ENCODE results near the gene AFF3.

The AFF3 gene

GRCh38 chr2:100041946-100042345 is 100.4 kb downstream of the AFF3 start:
- no peak for DNase-seq

DNA sequence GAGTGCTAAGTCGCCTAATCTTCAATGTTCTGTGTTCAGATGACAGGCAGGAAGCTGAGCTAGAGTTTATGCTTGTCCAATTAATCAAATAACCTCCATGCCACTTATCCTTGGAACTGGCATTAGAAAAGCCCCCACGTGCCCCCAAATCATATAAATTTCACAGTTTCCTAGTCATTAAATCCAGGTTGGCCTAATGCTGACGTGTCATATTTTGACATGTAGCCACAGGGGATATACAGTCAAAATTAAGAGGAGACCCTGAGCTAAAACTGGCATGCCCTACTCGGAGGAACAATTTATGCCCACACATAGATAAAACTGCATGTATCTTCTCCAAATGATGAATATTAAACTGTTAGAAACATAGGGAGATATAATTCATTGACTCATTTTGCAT is 101.0 kb downstream of the AFF3 start:
- no peak for DNase-seq

- DNase-seq, result no peak
Observed at GRCh38 chr2:100040906-100041305, 101.5 kb downstream of the AFF3 start.

DNA sequence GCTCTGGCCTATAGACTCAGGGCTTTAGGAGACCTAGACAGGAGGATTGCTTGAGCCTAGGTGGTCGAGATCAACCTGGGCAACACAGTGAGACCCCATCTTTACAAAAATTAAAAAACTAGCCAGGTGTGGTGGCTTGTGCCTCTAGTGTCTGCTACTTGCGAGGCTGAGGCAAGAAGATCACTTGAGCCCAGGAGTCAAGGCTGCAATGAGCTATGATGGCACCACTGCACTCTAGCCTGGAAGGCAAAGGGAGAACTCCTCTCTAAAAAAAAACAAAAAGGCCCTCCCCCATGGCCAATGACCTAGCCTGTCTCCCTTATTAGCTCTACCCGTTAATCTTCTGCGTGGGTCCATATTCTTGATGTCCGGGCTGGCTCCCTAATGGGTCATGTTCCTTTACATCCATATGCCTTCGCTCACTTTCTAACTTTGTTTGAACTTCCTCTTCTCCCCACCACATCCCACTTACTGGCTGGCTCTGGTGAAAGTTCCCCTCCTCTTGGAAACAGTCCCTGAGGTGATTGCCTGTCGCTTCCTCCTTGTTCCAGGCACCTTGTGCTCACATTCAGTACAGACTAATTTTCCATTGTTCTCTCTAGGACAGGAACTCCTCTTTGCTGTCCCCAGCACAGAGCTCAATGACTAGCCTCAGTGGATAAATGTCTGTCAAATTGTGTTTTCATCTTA is 103.0 kb downstream of the AFF3 start:
- DNase-seq, result no peak

GRCh38 chr2:100038011-100038410 is 104.4 kb downstream of the AFF3 start:
- DNase-seq, result no peak

DNA sequence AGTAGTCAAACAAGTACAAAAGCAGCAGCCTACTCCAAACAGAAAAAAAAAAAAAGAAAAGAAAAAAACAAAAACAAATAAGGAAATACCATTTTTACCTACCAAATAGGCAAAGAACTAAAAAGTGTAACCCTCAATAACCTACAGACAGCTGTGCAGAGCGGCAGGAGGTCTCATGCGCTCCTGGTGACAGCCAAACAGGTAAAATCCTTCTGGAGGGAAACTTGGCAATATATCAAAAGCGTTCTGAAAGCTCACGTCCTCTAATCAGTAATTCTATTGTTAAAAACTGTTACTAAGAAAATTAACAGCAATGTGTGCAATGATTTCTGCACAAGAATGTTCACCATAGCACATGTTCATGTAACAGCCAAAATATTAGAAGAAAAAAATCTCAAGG is 105.6 kb downstream of the AFF3 start:
- DNase-seq, result no peak

- no peak for DNase-seq
Observed at GRCh38 chr2:100036026-100036425, 106.4 kb downstream of the AFF3 start.

- DNase-seq, result no peak
Observed at GRCh38 chr2:100034431-100034830, 108.0 kb downstream of the AFF3 start.

GRCh38 chr2:100033976-100034375 is 108.4 kb downstream of the AFF3 start:
- no peak for DNase-seq

- DNase-seq, result no peak
Observed at GRCh38 chr2:100031604-100032003, 110.8 kb downstream of the AFF3 start.

GRCh38 chr2:100029460-100029859 is 112.9 kb downstream of the AFF3 start:
- DNase-seq, result no peak

DNA sequence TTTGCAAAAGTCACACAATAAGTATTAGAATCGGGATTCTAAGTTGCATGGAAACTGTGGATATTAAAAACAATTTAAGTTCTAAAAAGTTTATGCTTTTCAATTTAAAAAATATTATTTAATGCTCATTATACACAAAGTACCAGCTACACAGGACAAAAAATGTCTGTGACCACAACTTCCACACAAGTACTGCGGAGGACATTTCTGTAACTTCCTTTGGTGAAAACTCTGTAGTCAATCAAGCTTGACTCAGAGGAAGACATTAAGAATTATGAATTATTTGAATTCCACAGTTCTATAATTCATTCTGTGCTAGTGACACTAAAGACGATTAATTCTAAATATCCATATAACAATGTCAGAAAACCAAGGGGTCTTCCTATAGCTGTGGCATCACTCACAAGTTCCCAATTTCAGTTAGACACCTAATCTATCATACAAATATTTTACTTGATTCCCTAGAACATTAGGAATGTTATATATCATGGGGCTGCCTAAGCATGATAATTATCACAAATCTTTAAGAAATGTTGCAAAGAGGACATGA is 120.5 kb downstream of the AFF3 start:
- DNase-seq, result no peak

GRCh38 chr2:100019499-100019898 is 122.9 kb downstream of the AFF3 start:
- no peak for DNase-seq

GRCh38 chr2:100018341-100019193 is 123.8 kb downstream of the AFF3 start:
- DNase-seq, result no peak

- DNase-seq, result no peak
Observed at GRCh38 chr2:100017633-100018032, 124.8 kb downstream of the AFF3 start.

DNA sequence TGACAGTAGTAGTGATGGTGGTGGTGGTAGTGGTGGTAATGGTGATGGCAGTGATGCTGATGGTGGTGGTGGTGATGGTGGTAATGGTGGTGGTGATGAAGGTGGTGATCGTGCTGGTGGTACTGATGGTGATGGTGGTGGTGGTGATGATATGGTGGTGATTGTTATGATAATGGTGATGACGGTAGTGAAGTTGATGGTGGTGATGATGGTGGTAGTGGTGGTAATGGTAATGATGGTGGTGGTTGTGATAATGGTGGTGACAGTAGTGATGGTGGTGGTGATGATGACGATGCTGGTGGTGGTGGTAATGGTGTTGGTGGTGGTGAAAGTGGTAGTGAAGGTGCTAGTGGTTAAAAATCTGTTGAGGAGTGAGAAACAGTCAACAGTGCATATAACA is 125.6 kb downstream of the AFF3 start:
- no peak for DNase-seq

GRCh38 chr2:100015849-100016248 is 126.5 kb downstream of the AFF3 start:
- DNase-seq, result no peak

GRCh38 chr2:100013892-100014677 is 128.3 kb downstream of the AFF3 start:
- no peak for DNase-seq

DNA sequence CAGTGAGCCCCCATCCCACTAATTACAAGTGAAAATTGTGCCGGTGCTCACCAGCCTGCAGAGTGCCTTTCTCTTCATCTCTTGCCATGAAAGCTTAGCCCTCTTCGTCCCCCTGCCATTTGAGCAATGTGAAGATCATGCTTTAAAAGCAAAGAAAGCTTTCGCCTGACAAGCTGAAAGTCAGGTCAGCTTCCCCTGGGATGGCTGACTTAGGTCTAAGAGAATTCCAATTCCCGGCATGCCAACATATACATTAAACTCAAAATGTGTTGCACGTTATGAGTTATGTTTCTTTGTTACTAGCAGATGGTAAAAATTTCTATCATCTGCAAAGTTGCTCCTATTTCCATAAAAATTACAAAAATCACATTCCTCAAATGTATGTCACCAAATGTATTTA is 129.8 kb downstream of the AFF3 start:
- DNase-seq, result no peak

DNA sequence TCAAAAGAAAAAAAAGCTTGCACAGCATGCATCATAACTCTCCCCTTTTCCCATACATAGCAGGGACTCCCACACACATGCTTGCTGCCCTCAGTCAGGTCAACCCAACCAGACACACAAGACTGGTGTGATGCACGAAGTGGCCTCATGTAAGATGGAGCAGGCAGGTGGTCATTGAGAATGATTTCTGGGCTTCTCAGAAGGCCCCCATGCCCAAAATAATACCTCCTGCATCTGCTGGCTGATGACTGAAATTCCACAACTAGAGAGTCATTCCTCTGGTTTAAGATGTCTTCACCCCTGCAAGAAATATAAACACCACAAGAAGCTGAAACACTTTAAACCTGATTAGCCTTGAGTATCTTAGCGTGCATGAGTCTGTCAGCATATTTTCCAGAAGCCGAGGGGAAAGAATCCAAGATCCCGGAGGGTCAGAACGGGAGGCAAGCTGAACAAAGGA is 131.1 kb downstream of the AFF3 start:
- DNase-seq, result no peak

DNA sequence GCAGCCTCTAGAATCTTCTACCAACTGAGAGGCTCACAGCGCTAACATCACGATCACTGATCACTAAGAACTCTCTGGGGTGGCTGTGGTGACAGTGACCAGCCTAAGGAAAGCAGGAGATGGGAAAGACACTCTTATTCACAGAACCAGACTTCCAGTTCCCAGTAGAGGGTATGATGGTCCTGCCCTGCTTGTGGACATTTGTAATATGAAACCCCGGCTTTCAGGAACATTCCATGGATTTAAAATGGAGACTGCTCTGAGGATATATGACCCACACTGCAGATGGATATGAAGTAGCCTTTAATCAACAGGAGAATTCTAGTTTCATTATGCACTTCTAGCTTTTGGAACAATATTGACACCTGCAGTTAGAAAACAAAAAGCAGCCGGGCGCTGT is 131.8 kb downstream of the AFF3 start:
- DNase-seq, result no peak

DNA sequence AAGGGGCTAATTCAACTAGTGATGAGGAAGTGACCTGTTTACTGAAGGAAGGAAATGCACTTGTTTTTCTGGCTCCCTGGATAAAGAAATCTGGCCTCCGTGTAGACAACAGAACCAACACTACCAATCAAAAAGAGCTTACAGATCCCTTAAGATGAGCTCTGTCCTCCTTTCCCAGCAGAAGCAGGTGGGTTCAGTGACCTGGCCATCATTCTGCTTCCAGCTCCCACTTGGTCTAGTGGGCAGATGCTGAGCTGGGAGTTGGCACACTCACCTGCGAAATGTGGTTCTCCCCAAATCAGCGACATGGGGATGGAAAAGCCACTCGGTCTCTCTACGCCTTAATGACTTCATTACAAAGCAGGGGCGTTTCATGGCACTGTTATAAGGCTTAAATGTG is 132.6 kb downstream of the AFF3 start:
- DNase-seq, result no peak

- DNase-seq, result no peak
Observed at GRCh38 chr2:100008956-100009355, 133.4 kb downstream of the AFF3 start.
